ENCODE data around the gene SLC35B2. TPM values are rescaled to one million over a fixed set of nuclear protein-coding genes. Genes with fewer than 3 reads are reported as not detected.

Gene SLC35B2
- total RNA-seq, 1 experiment from 2014 or later = 105 TPM

- TSS peak; percentile 16 for BruUV-seq (replicated peaks)
- Histone ChIP-seq H3K4me1 (ENCODE audit: control insufficient read depth, insufficient read depth, low read length) (peaks cover 60% of the 10 kb centered on the region), H3K27ac (ENCODE audit: low read length) (peak overlapping the region; percentile 92), H3K27me3 (ENCODE audit: control insufficient read depth, insufficient read depth, low read length) (no peaks in the 10 kb centered on the region), H3K4me3 (ENCODE audit: low read depth in 2 of 2, low read length in 2 of 2) (no peak overlapping the region), H3K36me3 (ENCODE audit: control insufficient read depth, insufficient read depth, low read length) (peaks cover 3% of the 10 kb centered on the region; the same call in 1 of the 2 replicates), H3K9me3 (ENCODE audit: control insufficient read depth, insufficient read depth, low read depth, low read length) (no peaks in the 10 kb centered on the region)
- ChIA-PET POLR2A (no interaction called here), CTCF (interaction anchor here (0.6 kb wide), 1 partner anchor 14 kb away, joined by 5 read pairs; no protein-coding TSS in a partner anchor)
- DNase-seq (ENCODE audit: low read depth, low spot score) (no peak), ATAC-seq (no peak)
- in situ Hi-C loops (cut with HindIII; ENCODE audit: low pct_unique_long_range_greater_than_20kb, low sequenced_read_pairs) (no loop called here), intact Hi-C loops (cut with micrococcal nuclease; ENCODE audit: unreplicated experiment) (loop anchor here (5.0 kb wide), 1 partner anchor 64 kb away; no protein-coding TSS in a partner anchor)
- TF ChIP-seq POLR2AphosphoS5 (IDR thresholded peaks at IDR 0.05; ENCODE audit: low read depth, low read length) (no peak), CTCF (IDR thresholded peaks at IDR 0.05) (peak; percentile 11; the same call in 1 of the 2 replicates)
Measured at GRCh38 chr6:44235891-44236516, 21.3 kb downstream of the SLC35B2 start.

- no peak overlapping the region for H3K4me3 ChIP-seq (ENCODE audit: low read depth in 2 of 2, low read length in 2 of 2)
- peaks cover 61% of the 10 kb centered on the region for H3K4me1 ChIP-seq (ENCODE audit: control insufficient read depth, insufficient read depth, low read length)
- no peak for TF ChIP-seq TCF7L2 (IDR thresholded peaks at IDR 0.05; ENCODE audit: low read depth, low read length)
- TF ChIP-seq REST (IDR thresholded peaks at IDR 0.05; ENCODE audit: insufficient read depth in 1 of 2, low read depth in 2 of 2, low read length in 1 of 2) = no peak
- peak overlapping the region; percentile 92 for H3K27ac ChIP-seq (ENCODE audit: low read length)
- no peaks in the 10 kb centered on the region for H3K27me3 ChIP-seq (ENCODE audit: control insufficient read depth, insufficient read depth, low read length)
- H3K36me3 ChIP-seq (ENCODE audit: control insufficient read depth, insufficient read depth, low read length) = peaks cover 7% of the 10 kb centered on the region
- DNase-seq (ENCODE audit: low read depth, low spot score) = no peak
- intact Hi-C loops (cut with micrococcal nuclease; ENCODE audit: unreplicated experiment) = loop anchor here (5.0 kb wide), 1 partner anchor 63 kb away; no protein-coding TSS in a partner anchor
- in situ Hi-C loops (cut with HindIII; ENCODE audit: low pct_unique_long_range_greater_than_20kb, low sequenced_read_pairs) = no loop called here
- BruUV-seq (replicated peaks) = no TSS peak
- POLR2A ChIA-PET = interaction anchor here (0.6 kb wide), 1 partner anchor 11 kb away, joined by 3 read pairs; no protein-coding TSS in a partner anchor
- CTCF ChIA-PET = interaction anchor here (0.6 to 1.7 kb wide), 4 partner anchors 14 to 62 kb away, joined by 4 to 7 read pairs (median 4); no protein-coding TSS in a partner anchor
- H3K9me3 ChIP-seq (ENCODE audit: control insufficient read depth, insufficient read depth, low read depth, low read length) = no peaks in the 10 kb centered on the region
- ATAC-seq = no peak
Measured at GRCh38 chr6:44235269-44235668, 22.1 kb downstream of the SLC35B2 start.

Measured in Panc1 (cell line).